GM18519 (cell line): Measurements from ENCODE around the gene PSG7.
"Not testable (repeated sequence)": the region's sequence is repeated elsewhere in the genome, so short reads cannot be mapped to it uniquely, and the experiment has no call there.

Source experiments
- ATAC-seq: cut with Tn5 transposase; IDR thresholded peaks from one replicate; pipeline ENCODE4 v1.9.1; 2021; ENCODE audit warnings: mild to moderate bottlenecking, moderate library complexity; ENCODE audit not compliant: unreplicated experiment, low FRiP score

PSG7 gene

DNA sequence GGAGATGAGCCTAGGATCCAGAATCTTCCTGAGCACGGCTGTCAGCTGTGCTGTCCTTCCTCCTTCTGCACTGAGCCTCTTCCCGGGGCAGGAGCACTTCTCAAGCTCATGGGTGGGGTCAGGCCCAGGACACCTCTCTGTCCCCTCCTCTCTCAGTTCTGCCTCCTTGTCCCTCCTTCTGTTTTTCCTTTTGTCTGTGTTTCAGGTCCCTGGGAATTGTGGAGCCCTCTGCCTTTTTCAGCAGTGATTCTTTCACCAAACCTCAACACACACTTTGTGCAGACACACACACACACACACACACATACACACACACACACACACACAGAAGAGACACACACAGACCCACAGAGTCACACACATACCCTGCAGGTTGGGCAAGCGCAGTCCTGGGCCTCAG, at the start of gene PSG7:
PSG7 (minus strand) TSS at position 101 of the 400 bp plus-strand sequence. CDS start 131 bp downstream, outside the sequence.
- ATAC-seq: not testable (repeated sequence)

DNA sequence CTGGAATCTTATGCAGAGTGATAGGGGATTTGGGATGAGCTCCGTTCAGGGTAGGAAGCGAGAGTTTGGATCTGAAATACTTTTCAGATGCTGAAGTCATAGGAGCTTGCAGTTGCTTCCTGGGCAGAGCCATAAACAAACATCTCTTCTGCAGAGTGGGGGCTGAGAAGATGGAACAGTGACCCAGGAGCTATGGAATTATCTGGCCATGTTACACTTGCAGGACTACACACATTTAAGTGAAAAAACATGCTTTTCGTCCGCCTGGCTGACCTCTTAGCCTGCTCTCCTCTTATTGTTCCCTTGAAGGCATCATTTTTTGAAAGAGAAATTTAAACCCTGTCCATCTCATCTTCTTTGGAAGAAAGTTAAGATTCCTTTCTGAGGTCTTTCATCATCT, 48.6 kb upstream of the PSG7 start:
- no peak for ATAC-seq

DNA sequence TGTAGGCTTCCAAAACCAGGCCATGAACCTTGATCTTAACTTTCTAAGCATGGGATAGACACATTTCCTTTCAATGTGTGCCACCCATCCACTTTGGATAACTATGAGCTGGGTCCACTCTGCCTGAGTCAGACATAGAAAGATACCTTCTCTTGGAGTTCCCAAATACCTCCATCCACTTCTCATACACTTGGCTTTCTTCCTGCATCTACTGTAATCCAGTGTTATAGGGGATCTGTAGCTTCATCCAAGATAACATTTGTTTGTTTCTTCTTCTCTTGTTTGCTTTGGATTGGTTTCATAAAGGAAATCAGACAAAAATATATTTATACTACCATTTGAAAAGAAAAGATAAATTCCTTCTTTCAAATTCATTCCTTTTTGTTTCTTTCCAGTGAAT, 45.1 kb upstream of the PSG7 start:
- ATAC-seq: not testable (repeated sequence)

DNA sequence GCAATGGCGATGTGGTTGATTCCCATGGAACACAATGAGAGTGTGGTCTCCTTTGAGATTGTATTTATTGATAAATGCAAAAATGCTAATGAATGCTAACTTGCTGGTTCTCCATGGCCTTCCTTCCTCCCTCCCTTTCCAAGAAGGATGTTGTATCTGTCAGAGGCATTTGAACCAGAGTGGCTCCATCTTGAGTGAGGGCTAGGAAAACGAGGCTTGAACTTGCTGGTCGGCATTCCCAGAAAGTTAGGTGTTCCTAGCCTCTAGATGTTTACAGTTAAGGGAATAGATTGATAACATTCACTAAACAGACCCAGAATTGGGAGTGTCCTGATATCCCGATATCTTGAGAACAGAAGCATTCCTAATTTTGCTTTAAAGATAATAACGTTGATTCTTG, 34.4 kb upstream of the PSG7 start:
- ATAC-seq: not testable (repeated sequence)

DNA sequence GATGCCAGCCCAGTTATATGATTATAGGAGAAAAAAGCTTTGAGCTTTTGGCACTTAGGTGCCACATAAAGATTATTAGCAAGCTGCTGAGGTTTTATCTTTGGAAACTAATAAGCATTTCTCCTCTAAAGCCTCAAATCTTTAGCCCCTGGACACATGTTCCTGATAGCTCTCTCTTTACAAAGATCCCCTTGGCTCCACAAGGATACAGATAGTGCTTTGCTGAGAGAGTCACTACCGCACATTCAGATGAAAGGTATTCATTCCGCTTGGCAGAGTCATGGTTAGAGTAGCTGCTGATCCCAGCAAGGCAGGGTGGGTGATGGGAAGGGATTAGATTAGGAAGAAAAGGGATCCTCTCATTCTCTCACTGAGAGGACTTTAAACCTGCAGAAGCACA, 28.2 kb upstream of the PSG7 start:
- no peak for ATAC-seq

DNA sequence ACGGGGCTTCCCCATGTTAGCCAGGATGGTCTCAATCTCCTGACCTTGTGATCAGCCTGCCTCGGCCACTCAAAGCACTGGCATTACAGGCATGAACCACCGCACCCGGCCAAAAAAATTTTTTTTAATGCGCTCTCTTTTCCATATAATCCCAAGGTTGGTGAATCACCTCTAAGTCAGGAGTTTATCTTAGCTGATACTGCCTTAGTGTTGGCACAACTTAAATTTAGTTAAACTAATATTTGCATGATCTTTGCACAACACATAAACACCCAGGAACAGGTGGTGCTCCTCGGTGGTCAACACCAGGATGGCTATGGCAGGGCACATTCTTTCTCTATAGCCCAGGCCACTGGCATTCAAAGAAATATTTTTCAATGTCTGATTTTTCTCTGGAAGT, 24.1 kb upstream of the PSG7 start:
- ATAC-seq: no peak

DNA sequence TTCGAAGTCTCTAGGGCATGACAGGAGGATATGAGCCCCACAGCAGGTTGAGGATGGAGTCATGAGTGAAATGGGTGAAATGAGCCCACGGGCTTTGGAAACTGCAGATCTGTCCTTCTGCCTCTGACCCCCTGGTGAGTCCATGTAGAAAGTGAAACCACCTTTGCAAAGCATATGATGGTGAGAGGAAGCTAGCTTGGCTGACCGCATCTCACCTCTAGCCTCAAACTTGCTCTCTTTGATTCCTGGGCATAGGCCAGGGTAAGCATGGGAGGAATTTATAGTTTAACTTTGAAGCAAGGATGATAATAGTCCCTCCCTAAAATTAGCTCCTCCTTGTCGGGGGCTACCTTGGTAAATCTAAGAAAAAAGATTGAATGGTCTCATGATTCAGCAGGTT, 15.1 kb upstream of the PSG7 start:
- not testable (repeated sequence) for ATAC-seq

DNA sequence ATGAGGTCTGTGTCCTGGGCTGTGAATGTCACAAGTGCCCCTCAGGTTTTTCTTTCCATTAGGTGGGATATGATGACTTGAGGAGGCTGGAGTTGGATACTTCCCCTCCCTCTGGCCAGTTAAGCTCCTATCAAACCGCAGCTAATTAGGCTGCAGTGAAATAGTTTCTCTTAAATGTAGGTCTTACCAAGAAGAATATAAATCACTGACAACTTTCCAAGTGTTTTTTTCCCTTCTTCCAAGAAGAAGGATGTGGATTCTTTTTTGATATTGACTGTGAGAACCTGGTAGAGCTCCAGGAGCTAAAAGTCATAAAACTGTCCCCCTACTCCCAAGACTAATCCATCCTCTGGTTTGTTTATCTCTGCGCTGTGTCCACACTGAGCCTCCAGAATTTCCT, 14.5 kb upstream of the PSG7 start:
- ATAC-seq: not testable (repeated sequence)

DNA sequence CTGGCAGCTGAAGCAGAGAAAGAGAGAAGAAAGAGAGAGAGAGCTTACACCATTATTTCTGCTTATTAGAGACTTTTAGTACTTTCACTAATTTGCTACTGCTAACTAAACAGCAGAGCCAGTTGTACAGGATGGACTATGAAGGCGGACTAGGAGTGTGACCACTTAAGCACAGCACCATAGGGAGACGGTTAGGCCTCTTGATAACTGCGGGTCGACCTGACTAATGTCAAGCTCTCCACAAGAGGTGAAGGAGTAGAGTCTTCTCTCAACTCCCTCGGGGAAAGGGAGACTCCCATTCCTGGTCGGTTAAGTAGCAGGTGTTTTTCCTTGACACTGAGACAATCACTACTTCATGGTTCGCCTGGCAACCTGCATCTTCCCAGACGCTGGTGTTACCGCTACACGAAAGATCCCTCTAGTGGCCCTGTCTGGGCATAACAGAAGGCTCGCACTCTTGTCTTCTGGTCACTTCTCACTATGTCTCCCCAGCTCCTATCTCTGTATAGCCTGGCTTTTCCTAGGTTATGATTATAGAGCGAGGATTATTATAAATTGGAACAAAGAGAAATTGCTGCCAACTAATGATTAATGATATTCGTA, 5.3 kb upstream of the PSG7 start:
- no peak for ATAC-seq

DNA sequence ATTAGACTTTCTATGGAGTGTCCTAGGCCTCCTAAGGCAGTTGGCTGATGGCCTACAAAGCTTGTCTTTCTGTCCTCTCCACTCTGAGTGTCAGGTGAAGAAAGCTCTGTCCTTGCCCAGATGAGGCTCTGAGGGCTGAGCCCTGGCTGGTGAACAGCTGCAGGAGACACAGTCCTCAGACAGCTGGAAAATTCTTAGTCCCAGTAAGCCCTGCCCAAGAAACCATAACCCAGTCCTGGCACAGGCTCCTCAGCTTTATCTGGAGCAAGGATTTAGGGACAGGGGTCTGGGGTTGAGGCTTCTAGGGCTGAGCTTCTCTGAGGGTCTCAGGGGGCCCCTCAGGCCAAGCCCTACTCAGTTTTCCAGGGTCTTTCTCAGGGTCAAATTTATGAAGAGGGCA, 2.3 kb downstream of the PSG7 start:
- not testable (repeated sequence) for ATAC-seq

DNA sequence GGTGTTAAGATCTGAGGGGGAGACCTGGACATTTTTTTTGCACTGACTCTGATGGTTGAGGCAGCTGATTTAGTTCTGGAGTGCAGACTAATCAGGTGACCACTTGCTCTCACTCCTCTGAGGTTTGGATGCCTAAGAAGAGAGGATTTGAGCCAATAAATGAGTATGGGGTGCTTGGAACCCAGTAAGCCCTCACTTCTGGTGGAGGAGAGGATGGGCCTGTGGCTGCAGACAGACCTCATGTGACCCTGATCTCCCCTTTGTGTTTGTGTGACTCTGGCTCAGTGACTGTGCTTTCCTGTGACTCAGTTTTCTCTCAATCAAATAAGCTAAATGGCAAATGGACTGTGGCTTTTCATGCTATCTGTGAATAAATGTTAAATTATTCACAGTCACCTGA, 2.8 kb downstream of the PSG7 start:
- not testable (repeated sequence) for ATAC-seq

DNA sequence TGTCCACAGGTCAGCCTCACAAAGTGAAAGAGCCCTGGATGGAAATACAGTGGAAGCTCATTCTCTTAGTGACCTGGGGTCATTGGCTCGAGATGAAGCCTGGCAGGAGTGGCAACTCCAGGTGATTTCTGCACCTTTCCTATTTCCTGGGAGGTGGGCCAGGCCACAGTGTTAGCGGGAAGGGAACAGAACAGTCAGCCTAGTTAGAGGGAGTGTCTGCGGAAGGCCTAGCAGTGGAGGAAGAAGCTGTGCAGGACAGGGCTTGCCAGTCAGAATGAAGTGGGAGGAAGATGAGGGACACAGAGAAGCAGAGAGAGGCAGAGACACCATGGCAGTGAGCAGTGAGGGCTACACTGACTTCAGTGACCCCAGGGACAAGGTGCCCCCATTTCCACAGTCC, 3.6 kb downstream of the PSG7 start:
- ATAC-seq: not testable (repeated sequence)

DNA sequence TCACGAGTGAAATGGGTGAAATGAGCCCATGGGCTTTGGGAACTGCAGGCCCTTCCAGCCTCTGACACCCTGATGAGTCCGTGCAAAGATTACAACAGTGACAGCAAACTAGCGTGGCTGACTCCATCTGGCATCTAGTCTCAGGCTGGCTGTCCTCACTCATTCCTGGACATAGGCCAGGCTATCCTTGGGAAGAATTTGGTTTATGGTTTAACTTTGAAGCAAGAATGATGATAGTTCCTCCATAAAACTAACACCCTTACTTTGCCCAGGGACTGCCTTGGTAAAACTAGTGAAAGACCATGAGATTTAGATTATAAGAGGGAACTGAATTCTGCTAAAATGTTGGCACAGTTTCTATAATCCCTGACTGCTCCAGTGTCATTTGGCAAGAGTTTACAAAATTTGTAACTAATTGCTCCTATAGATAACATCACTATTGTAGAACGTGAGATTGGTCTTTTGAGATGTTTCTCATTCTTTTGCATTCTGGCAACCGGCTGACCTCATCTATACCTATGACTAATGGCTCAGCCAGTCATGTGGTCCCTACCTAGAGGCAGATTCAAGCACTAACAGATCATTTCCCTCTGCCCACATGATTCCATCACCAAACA, 4.4 kb downstream of the PSG7 start:
- ATAC-seq: not testable (repeated sequence)

DNA sequence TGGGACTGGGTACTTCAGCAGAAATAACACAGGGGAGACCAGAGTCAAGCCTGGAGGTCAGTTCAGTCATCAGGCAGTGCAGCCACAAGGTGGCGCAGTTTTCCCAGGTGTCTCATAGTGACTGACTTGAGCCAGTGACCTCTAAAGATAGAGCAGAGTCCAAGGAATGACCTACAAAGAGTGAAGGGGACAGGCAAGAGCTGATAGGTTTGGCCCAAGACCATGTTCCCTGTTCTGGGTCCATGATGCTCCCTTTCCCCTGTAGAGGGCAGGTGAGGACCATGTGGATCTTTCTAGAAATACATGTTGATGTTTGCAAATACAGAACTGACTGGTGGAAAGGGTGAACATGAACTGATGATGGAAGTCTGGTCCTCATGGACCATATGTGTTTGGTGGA, 6.8 kb downstream of the PSG7 start:
- not testable (repeated sequence) for ATAC-seq

DNA sequence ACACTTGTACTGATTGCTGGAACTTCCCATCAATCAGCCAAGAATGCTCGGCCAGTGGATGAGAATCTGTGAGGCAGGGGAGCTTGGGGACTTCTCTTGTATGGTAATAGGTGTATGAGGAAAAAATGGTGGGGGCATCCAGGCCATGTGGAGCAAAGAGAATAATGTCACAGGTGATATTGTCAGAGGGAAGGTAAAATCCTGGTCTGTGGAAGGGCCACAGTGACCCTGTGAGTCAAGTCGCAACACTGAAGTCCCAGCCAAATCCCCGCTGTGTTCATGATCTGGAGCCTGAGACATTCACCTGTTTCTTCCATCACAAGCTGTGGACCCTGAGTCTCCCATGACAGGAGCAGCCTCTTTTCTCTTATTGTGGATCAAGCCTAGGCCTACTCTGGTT, 8.1 kb downstream of the PSG7 start:
- ATAC-seq: no peak

DNA sequence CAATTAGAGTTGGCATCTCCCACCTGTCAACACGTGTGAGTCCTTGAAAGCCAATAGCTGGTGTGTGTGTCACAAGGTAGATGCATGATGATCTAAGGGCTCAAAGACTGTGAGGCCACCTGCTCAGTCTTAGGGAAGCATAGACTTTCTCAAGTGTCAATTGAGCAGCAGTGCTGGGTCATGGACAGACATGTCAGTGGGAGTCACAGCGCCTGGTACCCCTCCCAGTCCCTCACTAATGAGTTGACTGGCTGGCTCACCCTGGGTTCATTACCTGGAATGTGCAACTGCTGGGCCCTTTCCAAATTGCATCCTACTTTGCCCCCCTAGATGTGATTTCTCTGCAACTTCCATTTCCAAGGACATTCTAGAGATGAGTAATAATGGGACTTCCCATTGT, 10.2 kb downstream of the PSG7 start:
- ATAC-seq: no peak

DNA sequence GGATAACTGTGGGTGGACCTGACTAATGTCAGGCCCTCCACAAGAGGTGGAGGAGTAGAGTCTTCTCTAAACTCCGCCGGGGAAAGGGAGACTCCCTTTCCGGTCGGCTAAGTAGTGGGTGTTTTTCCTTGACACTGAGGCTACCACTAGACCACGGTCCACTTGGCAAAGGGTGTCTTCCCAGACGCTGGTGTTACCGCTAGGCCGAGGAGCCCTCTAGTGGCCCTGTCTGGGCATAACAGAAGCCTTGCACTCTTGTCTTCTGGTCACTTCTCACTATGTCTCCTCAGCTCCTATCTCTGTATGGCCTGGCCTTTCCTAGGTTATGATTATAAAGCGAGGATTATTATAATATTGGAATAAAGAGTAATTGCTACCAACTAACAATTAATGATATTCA, 13.9 kb downstream of the PSG7 start:
- not testable (repeated sequence) for ATAC-seq

DNA sequence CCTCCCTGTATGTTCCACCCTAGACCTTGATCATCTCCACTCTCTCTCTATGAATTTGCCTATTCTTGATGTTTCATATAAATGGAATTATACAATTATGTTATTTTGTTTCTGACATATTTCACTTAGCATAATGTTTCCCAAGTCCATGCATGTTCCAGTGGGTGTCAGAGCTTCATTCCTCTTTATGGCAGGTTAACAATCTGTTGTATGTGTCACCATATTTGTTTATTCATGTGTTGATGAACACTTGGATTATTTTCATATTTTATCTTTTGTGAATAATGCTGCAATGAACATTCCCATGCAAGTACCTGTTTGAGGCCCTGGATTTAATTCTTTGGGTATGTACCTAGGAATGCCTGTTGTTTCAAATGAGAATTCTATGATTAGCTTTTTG, 16.0 kb downstream of the PSG7 start:
- not testable (repeated sequence) for ATAC-seq

DNA sequence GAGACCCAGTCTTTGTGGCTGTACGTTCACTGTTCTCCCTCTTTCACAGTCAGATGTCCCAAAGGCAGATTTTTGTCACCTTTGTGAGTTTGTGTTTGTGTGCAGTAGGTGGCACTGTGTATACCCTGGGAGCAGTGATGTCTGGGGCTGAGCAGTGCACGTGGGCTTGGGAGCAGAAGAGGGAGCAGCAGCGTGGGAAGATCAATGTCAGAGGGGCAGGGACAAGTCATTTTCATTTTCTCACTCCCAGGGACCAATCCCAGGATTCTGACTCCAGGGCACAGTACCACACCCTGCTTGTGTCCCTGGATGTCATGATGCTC, 17.3 kb downstream of the PSG7 start:
- ATAC-seq: no peak

DNA sequence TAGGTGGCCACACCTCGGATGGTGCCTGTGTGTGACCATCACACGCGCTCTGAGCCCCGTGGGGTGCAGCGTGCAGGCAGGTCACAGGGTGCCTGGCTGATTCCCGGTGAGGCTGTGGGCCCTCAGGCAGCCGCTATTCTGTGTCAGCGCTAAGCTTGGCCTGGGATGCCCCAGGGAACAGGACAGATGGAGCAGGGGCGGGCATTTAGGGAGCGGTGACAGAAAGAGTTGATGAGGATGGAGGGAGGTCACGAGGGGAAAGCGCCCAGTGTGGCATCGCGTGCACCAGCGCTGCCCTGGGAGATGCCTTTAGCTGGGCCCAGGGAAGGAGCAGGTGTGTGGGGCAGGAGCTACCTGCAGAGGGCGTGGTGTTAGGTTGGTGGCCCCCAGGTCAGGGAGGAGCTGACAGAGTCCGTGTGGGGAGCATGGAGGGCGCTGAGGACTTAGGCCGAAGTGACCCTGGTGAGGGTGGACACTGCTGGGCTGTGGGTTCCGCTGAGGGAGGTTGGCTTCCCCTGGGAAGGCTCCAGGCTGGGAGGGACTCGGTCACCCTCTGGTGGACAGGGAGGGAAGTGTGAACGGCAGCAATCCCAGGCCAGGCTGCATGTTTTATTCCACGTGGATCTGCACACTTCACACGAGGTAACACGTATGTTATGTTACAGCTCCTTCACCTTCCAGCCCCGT, 17.8 kb downstream of the PSG7 start:
- ATAC-seq: not testable (repeated sequence)

DNA sequence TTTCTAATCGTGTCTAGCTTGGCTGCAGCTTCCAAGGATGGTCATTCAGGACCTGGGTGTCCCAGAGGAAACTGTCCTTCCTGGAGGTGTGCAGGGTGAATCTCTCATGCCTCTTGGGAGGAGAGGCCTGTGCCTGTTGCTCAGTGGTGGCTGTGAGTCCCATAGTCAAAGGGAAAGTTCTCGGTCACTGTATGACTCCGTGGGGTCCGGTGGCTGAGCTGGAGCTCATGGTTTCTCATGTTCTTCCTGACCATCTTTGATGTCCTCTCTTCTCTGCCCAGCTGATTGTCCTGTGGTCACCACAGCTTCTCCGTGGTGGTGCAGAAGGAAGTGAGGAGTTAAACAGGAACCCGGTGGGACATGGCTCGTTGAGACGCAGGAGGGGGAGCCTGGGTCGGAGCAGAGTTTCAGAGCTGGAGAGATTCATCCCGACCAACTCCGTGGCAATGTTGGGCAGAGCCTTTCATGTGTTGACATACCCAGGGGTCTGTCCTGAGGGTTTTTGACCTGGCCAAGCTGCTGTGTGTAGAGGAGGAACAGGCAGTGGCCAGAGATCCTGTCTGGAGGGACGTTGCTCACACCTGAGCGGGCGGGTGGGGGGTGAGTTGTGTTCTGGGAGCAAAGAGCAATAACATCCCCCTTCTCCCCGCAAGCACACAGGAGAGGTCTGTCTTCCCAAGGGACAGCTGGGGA, 18.5 kb downstream of the PSG7 start:
- ATAC-seq: not testable (repeated sequence)
